K562 (cell line): ENCODE data around the gene RPUSD2. TPM values are rescaled to one million over a fixed set of nuclear protein-coding genes. Genes with fewer than 3 reads are reported as not detected.

Experiments
- ATF6 ChIP-seq: sonication (generic); formaldehyde crosslinking; IDR thresholded peaks from 2 replicates; pipeline ENCODE4 v1.4.0; 2020; ENCODE audit warnings: mild to moderate bottlenecking, missing genetic modification reagents
- CTBP1 ChIP-seq: fragments of 450-650 bp; IDR thresholded peaks from 2 replicates; pipeline ENCODE4 v1.6.1; 2016; ENCODE audit warnings: borderline replicate concordance
- CXXC5 ChIP-seq: fragments of 250-450 bp; sonication (Bioruptor Pico); IDR thresholded peaks from 2 replicates; pipeline ENCODE4 v1.8.0; 2022; ENCODE audit warnings: inconsistent platforms, mild to moderate bottlenecking, moderate library complexity
- KLF16 ChIP-seq: IDR thresholded peaks from 2 replicates; pipeline ENCODE4 v1.6.1; 2016; ENCODE audit warnings: antibody characterized with exemption
- MAZ ChIP-seq, 2 experiments: fragments of 450-650 bp in 1 of 2; sonication (generic) in 1 of 2; formaldehyde crosslinking; IDR thresholded peaks in 1 of 2; conservative IDR thresholded peaks in 1 of 2; 2 replicates each; pipeline versions ENCODE4 v1.4.0 to v1.5.0; 2020; ENCODE audit warnings: mild to moderate bottlenecking in 1 of 2, missing genetic modification reagents in 1 of 2
- NRF1 ChIP-seq, 2 experiments: fragments of 450-650 bp; IDR thresholded peaks in 1 of 2; conservative IDR thresholded peaks in 1 of 2; 2 replicates each; pipeline ENCODE4 v1.6.1; 2014; ENCODE audit warnings: mild to moderate bottlenecking in 2 of 2
- PBX2 ChIP-seq, 2 experiments: IDR thresholded peaks in 1 of 2; conservative IDR thresholded peaks in 1 of 2; 2 replicates each; pipeline ENCODE4 v1.6.1; 2016; ENCODE audit warnings: low read depth in 2 of 2, mild to moderate bottlenecking in 1 of 2, missing compliant biosample characterization in 1 of 2, missing genetic modification characterization in 1 of 2, moderate library complexity in 1 of 2
- POLR2B ChIP-seq: fragments of 450-650 bp; IDR thresholded peaks from 2 replicates; pipeline ENCODE4 v1.6.1; 2018; ENCODE audit warnings: low read depth; ENCODE audit not compliant: partially characterized antibody
- RB1 ChIP-seq: fragments of 450-650 bp; IDR thresholded peaks from 2 replicates; pipeline ENCODE4 v1.6.1; 2017; ENCODE audit warnings: low read depth, mild to moderate bottlenecking
- RBBP5 ChIP-seq: fragments of 200-600 bp; sonication (generic); IDR thresholded peaks from 2 replicates; pipeline ENCODE4 v1.6.1; 2012; ENCODE audit warnings: borderline replicate concordance, mild to moderate bottlenecking, low read length, control low read depth, inconsistent platforms; ENCODE audit not compliant: insufficient read depth, poor library complexity, severe bottlenecking
- RBFOX2 ChIP-seq: fragments of 200-400 bp; formaldehyde crosslinking; IDR thresholded peaks from 2 replicates; pipeline ENCODE4 v1.6.1; 2017; ENCODE audit warnings: low read depth, mild to moderate bottlenecking, low read length, moderate library complexity
- TSHZ1 ChIP-seq: fragments of 250-450 bp; sonication (Bioruptor Pico); IDR thresholded peaks from 2 replicates; pipeline ENCODE4 v1.4.0; 2020; ENCODE audit warnings: mild to moderate bottlenecking, moderate library complexity
- polyA plus RNA-seq, 8 experiments: library from polyadenylated mRNA; depleted of rRNA in 4 of 8; stranded (reverse) in 5 of 8; unstranded in 3 of 8; fragments of >200 nt; fragmentation: Nextera tagmentation in 2 of 8; fragmentation: Illumina TruSeq in 1 of 8; extraction: Ambion mirVana in 2 of 8; extraction: Trizol in 1 of 8; gene quantifications; 2 replicates each; pipeline versions ENCODE4 v1.2.1 to v1.2.3, GENCODE V29; 2011 to 2014; ENCODE audit warnings: inconsistent platforms in 1 of 8, missing spikeins in 1 of 8
- total RNA-seq, 7 experiments: library from RNA; depleted of rRNA in 6 of 7; stranded (reverse); fragments of >200 nt in 6 of 7; fragmentation: Illumina TruSeq in 2 of 7; extraction: Trizol in 2 of 7; gene quantifications; 2 replicates each; pipeline versions ENCODE4 v1.2.1 to v1.2.3, GENCODE V29; 2011 to 2021; ENCODE audit warnings: low replicate concordance in 1 of 7
- TF ChIP-seq, protein P1 (sequence below): fragments of 450-650 bp; IDR thresholded peaks from 2 replicates; pipeline ENCODE4 v1.6.1; 2016; ENCODE audit warnings: borderline replicate concordance

RPUSD2 gene
- total and polyA plus RNA-seq, 9 of the 15 experiments (the other 6 are each of a cell fraction or from before 2014, with no cell fraction given), result 3.7 to 30.2 (median 14.3) TPM

GRCh38 chr15:40569129-40569953 is at the start of gene RPUSD2 (continued):
- TF ChIP-seq, protein P1, sequence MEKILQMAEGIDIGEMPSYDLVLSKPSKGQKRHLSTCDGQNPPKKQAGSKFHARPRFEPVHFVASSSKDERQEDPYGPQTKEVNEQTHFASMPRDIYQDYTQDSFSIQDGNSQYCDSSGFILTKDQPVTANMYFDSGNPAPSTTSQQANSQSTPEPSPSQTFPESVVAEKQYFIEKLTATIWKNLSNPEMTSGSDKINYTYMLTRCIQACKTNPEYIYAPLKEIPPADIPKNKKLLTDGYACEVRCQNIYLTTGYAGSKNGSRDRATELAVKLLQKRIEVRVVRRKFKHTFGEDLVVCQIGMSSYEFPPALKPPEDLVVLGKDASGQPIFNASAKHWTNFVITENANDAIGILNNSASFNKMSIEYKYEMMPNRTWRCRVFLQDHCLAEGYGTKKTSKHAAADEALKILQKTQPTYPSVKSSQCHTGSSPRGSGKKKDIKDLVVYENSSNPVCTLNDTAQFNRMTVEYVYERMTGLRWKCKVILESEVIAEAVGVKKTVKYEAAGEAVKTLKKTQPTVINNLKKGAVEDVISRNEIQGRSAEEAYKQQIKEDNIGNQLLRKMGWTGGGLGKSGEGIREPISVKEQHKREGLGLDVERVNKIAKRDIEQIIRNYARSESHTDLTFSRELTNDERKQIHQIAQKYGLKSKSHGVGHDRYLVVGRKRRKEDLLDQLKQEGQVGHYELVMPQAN, result peak; percentile 99
- peak; percentile 91 for TF ChIP-seq RBBP5
- peak; percentile 91 for TF ChIP-seq RBFOX2
- peak in 1 of 2 experiments; percentile 13; a peak in 1 of 4 replicates for TF ChIP-seq NRF1 (conservative IDR thresholded peaks at IDR 0.05 in 1 of 2, IDR thresholded peaks at IDR 0.05 in 1 of 2)
- peak; percentile 64 for TF ChIP-seq CXXC5 (CRISPR knock-in tag)
- TF ChIP-seq KLF16, result no peak
- TF ChIP-seq RB1, result peak; percentile 74
- TF ChIP-seq CTBP1, result peak; percentile 64; the same call in 1 of the 2 replicates
- TF ChIP-seq POLR2B, result peak; percentile 77
- TF ChIP-seq MAZ (CRISPR knock-in tag; conservative IDR thresholded peaks at IDR 0.05 in 1 of 2, IDR thresholded peaks at IDR 0.05 in 1 of 2), result peak; percentile 80 to 98
- TF ChIP-seq ATF6, result no peak
- TF ChIP-seq TSHZ1 (CRISPR knock-in tag), result no peak
- no peak for TF ChIP-seq PBX2 (CRISPR knock-in tag; IDR thresholded peaks at IDR 0.05; ENCODE audit: low read depth)
- no peak for TF ChIP-seq PBX2 (tag; conservative IDR thresholded peaks at IDR 0.05; ENCODE audit: low read depth)
